Measurements from ENCODE around the gene PAQR5.
"Not testable (repeated sequence)": the region's sequence is repeated elsewhere in the genome, so short reads cannot be mapped to it uniquely, and the experiment has no call there.

The PAQR5 gene

GRCh38 chr15:69293741-69294615 lies 4.7 kb upstream of the PAQR5 start:
- DNase-seq (ENCODE audit: low read depth), result no peak

DNA sequence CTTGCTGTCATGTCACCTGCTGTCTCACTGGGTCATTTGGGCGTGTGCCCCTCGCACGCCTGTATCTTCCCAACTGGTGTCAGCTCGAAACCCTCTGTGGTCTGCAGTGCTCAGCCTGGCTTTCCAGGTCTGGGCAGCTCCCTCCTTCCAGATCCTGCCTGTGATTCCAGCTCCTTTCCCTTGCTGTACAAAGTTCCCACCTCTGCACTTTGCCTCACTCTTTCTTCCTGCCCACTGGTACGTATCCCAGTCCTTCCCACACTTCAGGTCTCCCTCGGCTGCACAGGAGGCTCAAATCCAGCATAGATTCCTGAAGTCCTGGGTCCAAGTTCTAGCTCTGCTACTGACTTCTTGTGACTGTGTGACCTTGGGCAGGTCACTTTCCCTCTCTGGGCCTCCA lies 2.1 kb upstream of the PAQR5 start:
- DNase-seq (ENCODE audit: low read depth), result no peak

- DNase-seq (ENCODE audit: low read depth), result no peak
Observed at GRCh38 chr15:69297642-69298353, 914 bp upstream of the PAQR5 start.

DNA sequence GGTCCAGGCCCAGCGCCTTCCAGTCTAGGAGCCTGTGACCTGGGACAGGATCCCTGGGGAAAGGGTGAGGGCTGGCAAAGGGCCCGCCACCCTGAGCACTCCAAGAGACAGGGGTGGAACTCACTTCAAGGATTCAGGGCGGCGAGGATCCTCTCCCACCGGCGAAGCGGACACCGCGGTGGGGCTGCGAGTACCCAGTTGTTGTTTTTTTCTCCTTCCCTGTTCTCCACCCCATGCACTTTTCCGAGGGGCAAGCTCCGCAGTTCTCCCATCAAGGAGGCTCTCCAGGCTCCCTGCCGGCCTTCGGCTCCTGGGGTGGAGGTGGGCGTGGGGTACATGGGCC lies 387 bp upstream of the PAQR5 start:
- no peak for DNase-seq (ENCODE audit: low read depth)

DNA sequence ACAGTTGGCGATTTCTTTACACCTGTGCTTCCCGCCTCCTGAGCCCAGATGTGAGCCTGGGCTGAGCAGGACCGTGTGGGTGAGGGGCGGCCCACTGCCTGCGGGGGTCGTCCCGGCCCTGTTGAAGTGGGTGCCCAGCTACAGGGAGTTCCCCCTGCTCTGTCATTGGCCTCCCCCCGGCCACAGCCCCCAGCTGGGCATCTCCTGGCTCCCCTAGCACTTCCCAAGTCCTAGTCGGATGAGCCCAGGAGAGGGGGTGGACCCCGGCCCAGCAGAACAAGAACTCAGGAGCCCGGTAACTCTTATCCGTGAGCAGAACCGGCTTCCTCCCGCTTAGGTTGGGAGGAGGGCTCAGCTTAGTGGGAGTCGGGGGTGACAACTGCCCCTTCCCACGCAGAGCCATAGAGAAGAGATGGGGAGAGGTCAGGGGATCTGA lies 757 bp downstream of the PAQR5 start:
- DNase-seq (ENCODE audit: low read depth), result no peak

DNA sequence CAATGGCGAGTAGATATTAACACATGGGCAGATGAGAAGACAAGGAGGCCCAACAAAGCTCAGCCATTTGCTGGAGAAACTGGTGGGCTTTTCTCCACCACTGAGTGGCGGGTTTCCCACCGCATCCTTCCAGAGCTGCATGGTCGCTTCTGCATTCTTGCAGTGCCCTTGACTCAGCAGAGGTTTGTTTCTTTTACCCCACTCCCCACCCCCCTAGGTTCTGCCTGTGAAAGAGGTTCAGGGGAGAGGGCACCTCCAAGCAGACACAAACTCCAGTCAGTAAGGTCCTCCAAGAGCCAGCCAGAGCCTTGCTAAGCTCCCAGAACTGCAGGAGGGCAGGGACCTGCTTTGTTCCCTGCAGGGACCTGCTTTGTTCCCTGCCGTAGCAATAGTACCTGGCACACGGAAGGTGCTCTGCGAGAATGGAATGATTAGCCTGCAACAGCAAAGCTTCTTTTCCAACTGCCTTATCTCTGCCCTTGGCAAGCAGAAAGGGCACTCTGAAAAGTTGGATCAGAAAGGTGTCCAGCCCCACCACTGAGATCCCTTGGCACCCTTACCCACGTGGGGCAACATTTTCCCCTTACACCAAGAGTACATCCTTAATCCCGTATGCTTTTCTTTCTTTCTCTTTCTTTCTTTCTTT lies 1.4 kb downstream of the PAQR5 start:
- no peak for DNase-seq (ENCODE audit: low read depth)

- not testable (repeated sequence) for DNase-seq (ENCODE audit: low read depth)
Observed at GRCh38 chr15:69301101-69301500, 2.4 kb downstream of the PAQR5 start.

GRCh38 chr15:69302087-69302486 lies 3.4 kb downstream of the PAQR5 start:
- not testable (repeated sequence) for DNase-seq (ENCODE audit: low read depth)

GRCh38 chr15:69302929-69303328 lies 4.2 kb downstream of the PAQR5 start:
- no peak for DNase-seq (ENCODE audit: low read depth)

GRCh38 chr15:69303337-69304181 lies 4.8 kb downstream of the PAQR5 start:
- DNase-seq (ENCODE audit: low read depth), result no peak

DNA sequence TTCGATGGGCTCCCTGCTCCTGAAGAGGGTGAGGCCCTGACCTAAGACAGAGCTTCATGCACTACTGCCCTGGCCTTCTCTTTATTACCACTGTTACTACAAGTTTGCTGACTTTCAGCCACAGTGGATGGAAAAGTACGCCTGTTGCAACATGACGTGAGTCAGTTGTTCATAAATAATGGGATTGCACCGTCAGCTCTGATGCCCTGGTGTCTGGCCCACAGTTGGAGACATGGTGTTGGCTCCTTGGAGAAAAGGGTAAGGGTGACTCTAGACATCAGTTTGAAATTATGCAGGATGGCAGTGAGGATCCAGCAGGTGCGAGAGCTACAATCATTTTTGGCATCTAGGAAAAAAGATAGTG lies 5.5 kb downstream of the PAQR5 start:
- no peak for DNase-seq (ENCODE audit: low read depth)

- no peak for DNase-seq (ENCODE audit: low read depth)
Observed at GRCh38 chr15:69305204-69305931, 6.7 kb downstream of the PAQR5 start.

DNA sequence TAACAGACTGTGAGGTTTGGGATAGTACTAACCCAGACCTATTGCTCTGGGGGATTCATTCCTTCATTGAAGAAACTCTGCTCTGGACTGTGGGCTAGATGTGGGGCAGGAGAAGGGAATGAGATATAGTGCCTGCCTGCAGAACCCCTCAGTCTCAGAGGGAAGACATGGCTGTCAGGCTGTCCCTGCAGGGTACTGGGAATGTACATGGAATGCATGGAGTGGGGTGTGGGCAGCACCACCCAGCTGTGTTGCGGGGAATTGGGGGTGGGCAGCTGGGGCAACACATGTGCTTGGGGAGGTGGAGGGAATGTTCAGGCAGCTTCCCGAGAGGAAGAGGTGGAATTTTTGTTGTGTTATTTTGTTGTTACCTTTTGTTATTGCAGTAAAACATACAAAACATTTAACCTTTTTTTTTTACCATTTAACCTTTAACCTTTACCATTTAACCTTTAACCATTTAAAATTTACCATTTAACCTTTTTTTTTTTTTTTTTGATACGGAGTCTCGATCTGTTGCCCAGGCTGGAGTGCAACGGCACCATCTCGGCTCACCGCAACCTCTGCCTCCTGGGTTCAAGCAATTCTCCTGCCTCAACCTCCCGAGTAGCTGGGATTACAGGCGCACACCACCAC lies 7.3 kb downstream of the PAQR5 start:
- no peak for DNase-seq (ENCODE audit: low read depth)

GRCh38 chr15:69307939-69308338 lies 9.2 kb downstream of the PAQR5 start:
- no peak for DNase-seq (ENCODE audit: low read depth)

- no peak for DNase-seq (ENCODE audit: low read depth)
Observed at GRCh38 chr15:69308949-69309348, 10.2 kb downstream of the PAQR5 start.

GRCh38 chr15:69311319-69311721 lies 12.6 kb downstream of the PAQR5 start:
- no peak for DNase-seq (ENCODE audit: low read depth)

DNA sequence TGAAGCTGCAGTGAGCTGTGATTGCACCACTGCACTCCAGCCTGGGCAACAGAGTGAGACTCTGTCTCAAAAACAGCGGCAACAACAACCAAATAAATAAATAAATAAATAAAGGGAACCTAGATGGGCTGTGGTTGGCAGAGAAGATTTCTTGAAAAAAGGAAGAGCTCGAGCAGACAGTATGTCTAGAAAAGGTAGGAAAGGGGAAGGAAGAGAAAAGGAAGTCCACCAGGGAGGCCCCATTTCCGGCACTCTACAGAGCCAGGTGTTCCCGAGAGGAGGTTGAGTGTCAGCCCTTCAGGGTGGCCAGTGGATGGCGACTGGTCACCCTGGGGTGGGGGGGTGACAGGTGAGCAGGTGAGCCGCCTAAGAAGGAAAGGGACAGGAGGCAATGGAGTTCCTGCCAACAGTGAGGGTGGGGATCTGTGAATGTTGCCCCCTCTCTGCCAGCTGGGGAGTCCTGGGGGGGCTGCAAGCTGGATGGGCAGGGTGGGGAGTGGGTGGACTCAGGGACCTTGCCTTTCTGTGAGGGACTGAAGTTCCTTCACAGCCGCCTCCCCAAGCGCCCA lies 14.8 kb downstream of the PAQR5 start:
- DNase-seq (ENCODE audit: low read depth), result no peak

- no peak for DNase-seq (ENCODE audit: low read depth)
Observed at GRCh38 chr15:69314131-69314530, 15.4 kb downstream of the PAQR5 start.

GRCh38 chr15:69314736-69315135 lies 16.0 kb downstream of the PAQR5 start:
- no peak for DNase-seq (ENCODE audit: low read depth)

- no peak for DNase-seq (ENCODE audit: low read depth)
Observed at GRCh38 chr15:69315402-69316110, 16.8 kb downstream of the PAQR5 start.

Measured in stimulated activated CD4-positive, alpha-beta T cell treated with anti-CD3 and anti-CD28 coated beads, Interleukin-2, amount 100 ng/mL, for 4 hours (primary cell).